ENCODE data around the gene SLC14A1.

The SLC14A1 gene

DNA sequence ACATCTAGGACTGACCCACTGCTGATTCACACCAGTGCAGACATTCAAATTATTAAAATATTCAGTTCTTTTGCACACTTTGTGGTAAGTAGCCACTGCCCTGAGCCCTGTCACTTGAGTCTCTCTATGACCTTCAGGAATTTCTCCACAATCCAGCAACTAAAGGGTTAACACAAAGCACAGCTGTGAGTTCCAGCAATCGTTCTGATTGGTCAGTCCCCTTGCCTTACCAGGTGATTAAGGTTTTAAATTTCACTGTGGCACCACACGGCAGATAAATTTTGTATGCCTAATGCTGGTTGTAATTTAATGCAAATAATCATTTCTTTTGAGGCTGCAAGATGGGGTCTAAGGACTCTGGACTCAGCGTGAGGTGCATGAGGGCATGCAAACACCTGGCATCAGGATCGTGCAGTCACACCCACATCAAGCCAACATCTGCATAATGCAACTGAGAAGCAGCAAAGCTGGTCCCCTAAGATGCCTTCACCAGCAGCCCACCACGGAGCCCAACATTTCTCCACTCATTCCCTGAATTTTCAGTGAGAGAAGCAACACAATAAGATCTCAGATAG, 36.6 kb downstream of the SLC14A1 start:
- Histone ChIP-seq H4K12ac (ENCODE audit: low read depth, low read length) (no peak overlapping the region), H2BK120ac (ENCODE audit: insufficient read depth, low read length, poor library complexity) (no peak overlapping the region), H3K23ac (ENCODE audit: low read length) (no peak overlapping the region), H2AK5ac (ENCODE audit: low read length) (no peak overlapping the region), H2BK12ac (ENCODE audit: low read length) (no peak overlapping the region), H3K18ac (ENCODE audit: low read length) (no peak overlapping the region), H3K27me3 (ENCODE audit: insufficient read depth, low read length) (no peaks in the 10 kb centered on the region), H3K9me3 (ENCODE audit: insufficient read depth, low read depth, low read length) (no peaks in the 10 kb centered on the region), H3K4me1 (ENCODE audit: control insufficient read depth in 1 of 2, insufficient read depth in 2 of 2, low read length in 2 of 2) (peaks cover 2 to 3% of the 10 kb centered on the region in 2 experiments), H2BK5ac (ENCODE audit: low read depth, low read length, poor library complexity) (no peak overlapping the region), H3K36me3 (ENCODE audit: control insufficient read depth in 1 of 2, insufficient read depth in 2 of 2, low read length in 2 of 2) (no peaks in the 10 kb centered on the region), H3K79me1 (ENCODE audit: low read length) (no peaks in the 10 kb centered on the region), H3K4ac (ENCODE audit: low read depth, low read length) (no peak overlapping the region), H3K4me3 (ENCODE audit: low read depth, low read length) (no peak overlapping the region), H4K8ac (ENCODE audit: low read depth, low read length) (no peak overlapping the region), H3K4me2 (ENCODE audit: low read length) (peak overlapping the region; percentile 34), H3K14ac (ENCODE audit: low read length) (no peak overlapping the region), H3K79me2 (ENCODE audit: control insufficient read depth, insufficient read depth, low read length, poor library complexity) (no peaks in the 10 kb centered on the region), H4K91ac (ENCODE audit: low read depth, low read length) (no peak overlapping the region), H3K9ac (ENCODE audit: low read length) (no peak overlapping the region), H3K27ac (ENCODE audit: low read depth, low read length) (no peak overlapping the region), H2AFZ (ENCODE audit: insufficient read depth, low read length, poor library complexity) (no peak overlapping the region)
- DNase-seq = no peak
- no CpG with 5 or more reads among the region's 5 CpGs for WGBS (ENCODE audit: extremely low coverage, insufficient coverage, insufficient read length)

- Histone ChIP-seq H4K12ac (ENCODE audit: low read depth, low read length) (no peak overlapping the region), H4K91ac (ENCODE audit: low read depth, low read length) (no peak overlapping the region), H3K27me3 (ENCODE audit: insufficient read depth, low read length) (no peaks in the 10 kb centered on the region), H3K79me2 (ENCODE audit: control insufficient read depth, insufficient read depth, low read length, poor library complexity) (no peaks in the 10 kb centered on the region), H3K4me1 (ENCODE audit: control insufficient read depth in 1 of 2, insufficient read depth in 2 of 2, low read length in 2 of 2) (peaks cover 2 to 3% of the 10 kb centered on the region in 2 experiments), H3K4ac (ENCODE audit: low read depth, low read length) (no peak overlapping the region), H3K4me3 (ENCODE audit: low read depth, low read length) (no peak overlapping the region), H3K27ac (ENCODE audit: low read depth, low read length) (no peak overlapping the region), H3K9me3 (ENCODE audit: insufficient read depth, low read depth, low read length) (no peaks in the 10 kb centered on the region), H2AFZ (ENCODE audit: insufficient read depth, low read length, poor library complexity) (no peak overlapping the region), H2BK120ac (ENCODE audit: insufficient read depth, low read length, poor library complexity) (no peak overlapping the region), H3K36me3 (ENCODE audit: control insufficient read depth in 1 of 2, insufficient read depth in 2 of 2, low read length in 2 of 2) (no peaks in the 10 kb centered on the region), H2AK5ac (ENCODE audit: low read length) (no peak overlapping the region), H3K23ac (ENCODE audit: low read length) (no peak overlapping the region), H3K18ac (ENCODE audit: low read length) (no peak overlapping the region), H2BK12ac (ENCODE audit: low read length) (no peak overlapping the region), H3K14ac (ENCODE audit: low read length) (no peak overlapping the region), H3K4me2 (ENCODE audit: low read length) (no peak overlapping the region), H4K8ac (ENCODE audit: low read depth, low read length) (no peak overlapping the region), H3K9ac (ENCODE audit: low read length) (no peak overlapping the region), H2BK5ac (ENCODE audit: low read depth, low read length, poor library complexity) (no peak overlapping the region), H3K79me1 (ENCODE audit: low read length) (no peaks in the 10 kb centered on the region)
- DNase-seq = no peak
- no CpG with 5 or more reads among the region's 6 CpGs for WGBS (ENCODE audit: extremely low coverage, insufficient coverage, insufficient read length)
These were observed 37.6 kb downstream of the SLC14A1 start for GRCh38 chr18:45761512-45762114.

GRCh38 chr18:45764000-45764686, 40.2 kb downstream of the SLC14A1 start:
- H2BK12ac ChIP-seq (ENCODE audit: low read length) = no peak overlapping the region
- peak overlapping the region; percentile 62 for H2AFZ ChIP-seq (ENCODE audit: insufficient read depth, low read length, poor library complexity)
- H3K27ac ChIP-seq (ENCODE audit: low read depth, low read length) = no peak overlapping the region
- H2AK5ac ChIP-seq (ENCODE audit: low read length) = no peak overlapping the region
- H3K18ac ChIP-seq (ENCODE audit: low read length) = no peak overlapping the region
- WGBS (ENCODE audit: extremely low coverage, insufficient coverage, insufficient read length) = no CpG with 5 or more reads among the region's 3 CpGs
- no peak overlapping the region for H3K4me2 ChIP-seq (ENCODE audit: low read length)
- H3K9me3 ChIP-seq (ENCODE audit: insufficient read depth, low read depth, low read length) = no peaks in the 10 kb centered on the region
- no peak overlapping the region for H4K12ac ChIP-seq (ENCODE audit: low read depth, low read length)
- H3K14ac ChIP-seq (ENCODE audit: low read length) = no peak overlapping the region
- no peak overlapping the region for H4K8ac ChIP-seq (ENCODE audit: low read depth, low read length)
- no peak overlapping the region for H3K4ac ChIP-seq (ENCODE audit: low read depth, low read length)
- H3K9ac ChIP-seq (ENCODE audit: low read length) = no peak overlapping the region
- H3K23ac ChIP-seq (ENCODE audit: low read length) = no peak overlapping the region
- H2BK5ac ChIP-seq (ENCODE audit: low read depth, low read length, poor library complexity) = no peak overlapping the region
- H3K4me1 ChIP-seq (ENCODE audit: control insufficient read depth in 1 of 2, insufficient read depth in 2 of 2, low read length in 2 of 2) = peaks cover 2 to 3% of the 10 kb centered on the region in 2 experiments
- no peaks in the 10 kb centered on the region for H3K27me3 ChIP-seq (ENCODE audit: insufficient read depth, low read length)
- H3K79me2 ChIP-seq (ENCODE audit: control insufficient read depth, insufficient read depth, low read length, poor library complexity) = no peaks in the 10 kb centered on the region
- H3K4me3 ChIP-seq (ENCODE audit: low read depth, low read length) = no peak overlapping the region
- H4K91ac ChIP-seq (ENCODE audit: low read depth, low read length) = no peak overlapping the region
- DNase-seq = no peak
- no peak overlapping the region for H2BK120ac ChIP-seq (ENCODE audit: insufficient read depth, low read length, poor library complexity)
- H3K79me1 ChIP-seq (ENCODE audit: low read length) = no peaks in the 10 kb centered on the region
- H3K36me3 ChIP-seq (ENCODE audit: control insufficient read depth in 1 of 2, insufficient read depth in 2 of 2, low read length in 2 of 2) = no peaks in the 10 kb centered on the region

- WGBS (ENCODE audit: extremely low coverage, insufficient coverage, insufficient read length) = no CpG with 5 or more reads among the region's 2 CpGs
- Histone ChIP-seq H4K8ac (ENCODE audit: low read depth, low read length) (no peak overlapping the region), H2BK12ac (ENCODE audit: low read length) (no peak overlapping the region)
These were observed 41.8 kb downstream of the SLC14A1 start for GRCh38 chr18:45765796-45766195.

More at GRCh38 chr18:45765796-45766195, 41.8 kb downstream of the SLC14A1 start:
- H3K14ac ChIP-seq (ENCODE audit: low read length) = no peak overlapping the region
- H3K23ac ChIP-seq (ENCODE audit: low read length) = no peak overlapping the region
- no peak overlapping the region for H3K9ac ChIP-seq (ENCODE audit: low read length)
- H3K27ac ChIP-seq (ENCODE audit: low read depth, low read length) = no peak overlapping the region
- H3K4me3 ChIP-seq (ENCODE audit: low read depth, low read length) = no peak overlapping the region
- H3K4me1 ChIP-seq (ENCODE audit: control insufficient read depth in 1 of 2, insufficient read depth in 2 of 2, low read length in 2 of 2) = peaks cover under 1 to 3% of the 10 kb centered on the region in 2 experiments
- no peak overlapping the region for H2AK5ac ChIP-seq (ENCODE audit: low read length)
- H4K12ac ChIP-seq (ENCODE audit: low read depth, low read length) = no peak overlapping the region
- H3K18ac ChIP-seq (ENCODE audit: low read length) = no peak overlapping the region
- H3K9me3 ChIP-seq (ENCODE audit: insufficient read depth, low read depth, low read length) = no peaks in the 10 kb centered on the region
- no peak overlapping the region for H2AFZ ChIP-seq (ENCODE audit: insufficient read depth, low read length, poor library complexity)
- no peaks in the 10 kb centered on the region for H3K79me2 ChIP-seq (ENCODE audit: control insufficient read depth, insufficient read depth, low read length, poor library complexity)
- H4K91ac ChIP-seq (ENCODE audit: low read depth, low read length) = no peak overlapping the region
- H2BK5ac ChIP-seq (ENCODE audit: low read depth, low read length, poor library complexity) = no peak overlapping the region
- no peak overlapping the region for H3K4ac ChIP-seq (ENCODE audit: low read depth, low read length)
- H2BK120ac ChIP-seq (ENCODE audit: insufficient read depth, low read length, poor library complexity) = no peak overlapping the region
- H3K36me3 ChIP-seq (ENCODE audit: control insufficient read depth in 1 of 2, insufficient read depth in 2 of 2, low read length in 2 of 2) = no peaks in the 10 kb centered on the region
- no peak overlapping the region for H3K4me2 ChIP-seq (ENCODE audit: low read length)
- no peaks in the 10 kb centered on the region for H3K27me3 ChIP-seq (ENCODE audit: insufficient read depth, low read length)
- DNase-seq = no peak
- no peaks in the 10 kb centered on the region for H3K79me1 ChIP-seq (ENCODE audit: low read length)
